ENCODE measurements around the gene SACM1L. TPM values are rescaled to one million over a fixed set of nuclear protein-coding genes. Genes with fewer than 3 reads are reported as not detected.

SACM1L gene
- total RNA-seq, 1 experiment from 2014 or later = 30.1 TPM

DNA sequence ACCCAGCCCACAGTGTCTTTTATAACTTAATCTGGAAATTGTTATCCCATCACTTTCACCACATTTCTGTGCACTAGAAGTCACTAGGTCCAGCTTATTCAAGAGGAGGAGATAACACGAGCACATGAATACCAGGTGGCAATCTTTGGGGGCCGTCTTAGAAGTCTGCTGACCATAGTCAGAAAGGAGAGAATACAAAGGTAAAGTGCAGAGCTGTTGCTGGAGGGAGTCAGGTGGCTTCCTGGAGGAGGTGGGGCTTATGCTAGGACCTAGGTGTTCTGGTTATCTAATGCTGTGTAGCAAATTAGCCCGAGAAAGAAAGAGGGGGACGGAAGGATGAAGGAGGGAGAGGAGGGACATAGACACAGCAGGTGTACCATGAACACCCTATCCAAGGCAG, 60.7 kb downstream of the SACM1L start:
- H3K9ac ChIP-seq (ENCODE audit: low read length) = no peak overlapping the region
- no peak overlapping the region for H3K27ac ChIP-seq (ENCODE audit: low read length)
- no peaks in the 10 kb centered on the region for H3K9me2 ChIP-seq (replicated peaks; ENCODE audit: low read length)
- H3K4me2 ChIP-seq (ENCODE audit: low read length) = no peak overlapping the region
- H4K20me1 ChIP-seq (ENCODE audit: low read length) = no peaks in the 10 kb centered on the region
- no peaks in the 10 kb centered on the region; the same call in 1 of the 2 replicates for H3K36me3 ChIP-seq (ENCODE audit: low read depth, low read length)
- POLR2A ChIA-PET (ENCODE audit: unreplicated experiment) = no interaction called here
- no peaks in the 10 kb centered on the region for H3K79me2 ChIP-seq (ENCODE audit: low read length)
- DNase-seq = no peak
- TF ChIP-seq, protein P1, sequence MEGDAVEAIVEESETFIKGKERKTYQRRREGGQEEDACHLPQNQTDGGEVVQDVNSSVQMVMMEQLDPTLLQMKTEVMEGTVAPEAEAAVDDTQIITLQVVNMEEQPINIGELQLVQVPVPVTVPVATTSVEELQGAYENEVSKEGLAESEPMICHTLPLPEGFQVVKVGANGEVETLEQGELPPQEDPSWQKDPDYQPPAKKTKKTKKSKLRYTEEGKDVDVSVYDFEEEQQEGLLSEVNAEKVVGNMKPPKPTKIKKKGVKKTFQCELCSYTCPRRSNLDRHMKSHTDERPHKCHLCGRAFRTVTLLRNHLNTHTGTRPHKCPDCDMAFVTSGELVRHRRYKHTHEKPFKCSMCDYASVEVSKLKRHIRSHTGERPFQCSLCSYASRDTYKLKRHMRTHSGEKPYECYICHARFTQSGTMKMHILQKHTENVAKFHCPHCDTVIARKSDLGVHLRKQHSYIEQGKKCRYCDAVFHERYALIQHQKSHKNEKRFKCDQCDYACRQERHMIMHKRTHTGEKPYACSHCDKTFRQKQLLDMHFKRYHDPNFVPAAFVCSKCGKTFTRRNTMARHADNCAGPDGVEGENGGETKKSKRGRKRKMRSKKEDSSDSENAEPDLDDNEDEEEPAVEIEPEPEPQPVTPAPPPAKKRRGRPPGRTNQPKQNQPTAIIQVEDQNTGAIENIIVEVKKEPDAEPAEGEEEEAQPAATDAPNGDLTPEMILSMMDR (conservative IDR thresholded peaks at IDR 0.05; ENCODE audit: low read depth, low read length) = no peak
- TF ChIP-seq EZH2 (IDR thresholded peaks at IDR 0.05; ENCODE audit: low read length, unreplicated experiment) (no peak), EZH2phosphoT487 (IDR thresholded peaks at IDR 0.05; ENCODE audit: borderline replicate concordance, low read length) (no peak)
- H3K4me3 ChIP-seq (ENCODE audit: low read length) = no peak overlapping the region
- ATAC-seq = no peak
- no TSS peak for BruUV-seq (replicated peaks)
- intact Hi-C loops (cut with micrococcal nuclease) = no loop called here
- H3K4me1 ChIP-seq (ENCODE audit: insufficient read depth, low read length) = no peaks in the 10 kb centered on the region
- no peak overlapping the region for H2AFZ ChIP-seq (ENCODE audit: low read length)
- H3K9me3 ChIP-seq (ENCODE audit: low read length) = no peaks in the 10 kb centered on the region
- no peaks in the 10 kb centered on the region for H3F3A ChIP-seq (ENCODE audit: low read length, unreplicated experiment)
- H3K27me3 ChIP-seq (ENCODE audit: low read length) = no peaks in the 10 kb centered on the region
- CTCF ChIA-PET = no interaction called here

DNA sequence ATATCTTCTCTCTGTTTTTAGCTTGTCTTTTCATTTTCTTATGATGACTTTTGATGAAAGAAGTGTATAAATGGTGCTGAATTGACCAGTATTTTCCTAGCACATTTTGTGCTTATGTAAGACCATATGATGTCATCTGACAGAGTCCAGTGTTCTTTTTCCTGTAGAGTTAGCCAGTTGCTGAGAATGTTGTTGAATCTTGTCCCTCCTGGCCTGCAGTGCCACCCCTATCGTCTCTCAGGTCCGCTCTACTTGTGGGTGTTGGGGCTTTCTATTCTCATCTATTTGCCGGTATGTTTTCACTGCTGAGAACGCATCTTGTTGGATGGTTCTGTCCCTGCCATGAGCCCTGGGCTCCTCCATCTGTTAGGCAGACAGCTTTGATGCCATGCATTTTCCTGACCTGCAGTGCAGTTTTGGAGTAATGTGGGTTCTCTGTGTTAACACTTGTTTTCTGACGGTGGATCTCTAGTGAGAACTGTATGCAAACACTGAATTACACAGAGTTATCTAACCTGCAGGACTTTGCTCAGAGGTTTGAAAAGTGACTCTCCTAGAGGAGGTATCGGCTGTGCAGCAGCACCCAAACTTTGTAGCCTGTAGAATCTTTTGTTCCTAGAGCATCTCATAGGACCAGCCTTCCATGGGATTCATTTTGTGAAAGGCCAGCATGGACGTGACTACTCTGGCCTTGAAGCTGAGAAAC, 62.5 kb downstream of the SACM1L start:
- BruUV-seq (replicated peaks) = no TSS peak
- no peak overlapping the region for H3K27ac ChIP-seq (ENCODE audit: low read length)
- H2AFZ ChIP-seq (ENCODE audit: low read length) = no peak overlapping the region
- H3K4me1 ChIP-seq (ENCODE audit: insufficient read depth, low read length) = no peaks in the 10 kb centered on the region
- H3K4me3 ChIP-seq (ENCODE audit: low read length) = no peak overlapping the region
- no peak overlapping the region for H3K9ac ChIP-seq (ENCODE audit: low read length)
- H3K79me2 ChIP-seq (ENCODE audit: low read length) = no peaks in the 10 kb centered on the region
- ATAC-seq = no peak
- H3F3A ChIP-seq (ENCODE audit: low read length, unreplicated experiment) = no peaks in the 10 kb centered on the region
- ChIA-PET POLR2A (ENCODE audit: unreplicated experiment) (no interaction called here), CTCF (no interaction called here)
- no peak for DNase-seq
- H3K4me2 ChIP-seq (ENCODE audit: low read length) = no peak overlapping the region
- no peaks in the 10 kb centered on the region for H3K9me2 ChIP-seq (replicated peaks; ENCODE audit: low read length)
- H3K36me3 ChIP-seq (ENCODE audit: low read depth, low read length) = no peaks in the 10 kb centered on the region
- TF ChIP-seq, protein P1 (conservative IDR thresholded peaks at IDR 0.05; ENCODE audit: low read depth, low read length) = no peak
- no peak for TF ChIP-seq EZH2phosphoT487 (IDR thresholded peaks at IDR 0.05; ENCODE audit: borderline replicate concordance, low read length)
- no peak for TF ChIP-seq EZH2 (IDR thresholded peaks at IDR 0.05; ENCODE audit: low read length, unreplicated experiment)
- H3K27me3 ChIP-seq (ENCODE audit: low read length) = no peaks in the 10 kb centered on the region
- H4K20me1 ChIP-seq (ENCODE audit: low read length) = no peaks in the 10 kb centered on the region
- H3K9me3 ChIP-seq (ENCODE audit: low read length) = no peaks in the 10 kb centered on the region
- intact Hi-C loops (cut with micrococcal nuclease) = no loop called here

DNA sequence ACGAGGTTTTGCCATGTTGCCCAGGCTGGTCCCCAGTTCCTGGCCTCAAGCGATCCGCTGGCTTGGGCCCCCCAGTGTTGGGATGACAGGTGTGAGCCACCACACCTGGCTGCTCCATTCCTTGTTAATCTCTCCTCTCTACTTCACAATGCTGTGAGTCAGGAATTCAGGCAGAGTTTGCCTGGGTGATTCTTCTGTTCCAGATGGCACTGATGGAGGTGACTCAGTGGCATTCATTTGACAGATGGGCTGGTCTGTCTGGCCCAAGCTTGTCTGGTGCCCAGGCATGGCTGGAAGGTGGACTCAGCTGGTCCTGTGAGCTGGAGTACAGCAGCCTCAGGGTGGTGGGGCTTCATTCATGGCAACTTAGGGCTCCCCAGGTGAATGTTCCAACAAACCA, 63.9 kb downstream of the SACM1L start:
- Histone ChIP-seq H3K4me1 (ENCODE audit: insufficient read depth, low read length) (no peaks in the 10 kb centered on the region), H3K27me3 (ENCODE audit: low read length) (no peaks in the 10 kb centered on the region), H3K4me3 (ENCODE audit: low read length) (no peak overlapping the region), H3K9ac (ENCODE audit: low read length) (no peak overlapping the region), H3K9me2 (replicated peaks; ENCODE audit: low read length) (no peaks in the 10 kb centered on the region), H3K4me2 (ENCODE audit: low read length) (no peak overlapping the region), H2AFZ (ENCODE audit: low read length) (no peak overlapping the region), H3F3A (ENCODE audit: low read length, unreplicated experiment) (no peaks in the 10 kb centered on the region), H3K9me3 (ENCODE audit: low read length) (no peaks in the 10 kb centered on the region), H3K79me2 (ENCODE audit: low read length) (no peaks in the 10 kb centered on the region), H4K20me1 (ENCODE audit: low read length) (no peaks in the 10 kb centered on the region), H3K27ac (ENCODE audit: low read length) (no peak overlapping the region), H3K36me3 (ENCODE audit: low read depth, low read length) (no peaks in the 10 kb centered on the region)
- ChIA-PET CTCF (no interaction called here), POLR2A (ENCODE audit: unreplicated experiment) (no interaction called here)
- no TSS peak for BruUV-seq (replicated peaks)
- TF ChIP-seq EZH2 (IDR thresholded peaks at IDR 0.05; ENCODE audit: low read length, unreplicated experiment) (no peak), EZH2phosphoT487 (IDR thresholded peaks at IDR 0.05; ENCODE audit: borderline replicate concordance, low read length) (no peak)
- TF ChIP-seq, protein P1 (conservative IDR thresholded peaks at IDR 0.05; ENCODE audit: low read depth, low read length) = no peak
- ATAC-seq (no peak), DNase-seq (no peak)
- intact Hi-C loops (cut with micrococcal nuclease) = no loop called here
